GM19467 (cell line): ENCODE measurements around the gene SEZ6.

Experiments used
- ATAC-seq: cut with Tn5 transposase; IDR thresholded peaks from one replicate; pipeline ENCODE4 v1.9.1; 2021; ENCODE audit warnings: mild to moderate bottlenecking, moderate library complexity; ENCODE audit not compliant: unreplicated experiment

SEZ6 gene

DNA sequence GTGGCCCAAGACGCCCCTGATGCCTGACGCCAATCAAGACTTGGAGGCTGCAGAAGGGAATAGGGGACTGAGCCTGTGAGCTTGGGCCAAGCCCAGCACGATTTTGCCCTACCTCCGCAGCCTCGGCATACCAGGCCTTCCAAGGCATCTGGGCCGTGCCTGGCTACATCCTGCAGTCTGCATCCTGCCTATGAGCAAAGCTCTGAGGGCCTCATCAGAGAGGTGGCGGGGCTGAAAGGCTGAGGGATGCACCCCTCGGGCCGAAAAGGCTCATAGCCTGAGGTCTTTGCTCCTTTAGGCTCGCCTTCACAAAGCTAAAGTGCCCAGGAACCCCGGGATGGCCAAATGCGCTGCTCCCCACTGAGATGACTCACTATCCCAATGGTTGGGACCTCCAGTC is 2.5 kb downstream of the SEZ6 start:
- ATAC-seq = no peak

- no peak for ATAC-seq
These were observed 3.0 kb downstream of the SEZ6 start for GRCh38 chr17:29002811-29003210.

DNA sequence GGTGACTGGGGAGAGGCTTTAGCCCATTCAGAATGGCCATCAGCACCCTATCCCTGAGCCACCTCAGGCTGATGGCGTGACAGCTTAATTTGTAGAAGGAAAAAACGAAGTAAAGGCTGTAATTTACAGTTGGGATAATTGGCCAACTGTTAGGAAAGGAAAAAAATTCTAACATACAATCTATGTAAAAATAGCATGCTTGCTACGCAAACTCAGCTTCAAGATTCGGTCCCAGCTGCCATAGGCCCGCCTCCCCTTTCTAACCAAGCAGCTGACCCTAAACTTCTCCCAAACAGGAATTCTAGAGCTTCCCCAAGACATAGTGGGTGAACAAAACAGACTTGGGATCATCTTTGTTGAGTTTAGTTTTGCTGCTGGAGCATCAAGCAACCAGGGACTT is 4.9 kb downstream of the SEZ6 start:
- no peak for ATAC-seq

DNA sequence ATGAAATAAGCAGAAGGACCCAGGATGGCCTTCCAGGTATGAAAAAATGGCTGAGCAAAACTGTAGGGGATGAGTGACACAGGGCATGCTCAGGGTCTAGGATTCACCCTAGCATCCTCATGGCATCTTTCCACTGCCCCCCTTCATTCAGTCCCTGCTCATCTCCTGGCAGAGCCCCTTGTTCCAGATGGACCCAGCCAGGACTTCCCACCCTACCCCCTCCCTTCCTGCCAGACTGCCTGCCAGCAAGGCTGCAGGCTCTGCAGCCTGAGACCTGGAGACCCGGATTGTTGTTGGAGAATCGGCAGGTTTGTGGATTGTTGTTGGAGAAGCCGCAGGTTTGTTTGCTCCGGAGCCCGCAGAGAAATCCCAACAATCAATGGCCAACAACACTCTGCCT is 6.6 kb downstream of the SEZ6 start:
- no peak for ATAC-seq

- ATAC-seq = no peak
These were observed 8.0 kb downstream of the SEZ6 start for GRCh38 chr17:28997806-28998205.

- ATAC-seq = no peak
These were observed 9.2 kb downstream of the SEZ6 start for GRCh38 chr17:28996554-28997096.

- no peak for ATAC-seq
These were observed 12.0 kb downstream of the SEZ6 start for GRCh38 chr17:28993645-28994426.

DNA sequence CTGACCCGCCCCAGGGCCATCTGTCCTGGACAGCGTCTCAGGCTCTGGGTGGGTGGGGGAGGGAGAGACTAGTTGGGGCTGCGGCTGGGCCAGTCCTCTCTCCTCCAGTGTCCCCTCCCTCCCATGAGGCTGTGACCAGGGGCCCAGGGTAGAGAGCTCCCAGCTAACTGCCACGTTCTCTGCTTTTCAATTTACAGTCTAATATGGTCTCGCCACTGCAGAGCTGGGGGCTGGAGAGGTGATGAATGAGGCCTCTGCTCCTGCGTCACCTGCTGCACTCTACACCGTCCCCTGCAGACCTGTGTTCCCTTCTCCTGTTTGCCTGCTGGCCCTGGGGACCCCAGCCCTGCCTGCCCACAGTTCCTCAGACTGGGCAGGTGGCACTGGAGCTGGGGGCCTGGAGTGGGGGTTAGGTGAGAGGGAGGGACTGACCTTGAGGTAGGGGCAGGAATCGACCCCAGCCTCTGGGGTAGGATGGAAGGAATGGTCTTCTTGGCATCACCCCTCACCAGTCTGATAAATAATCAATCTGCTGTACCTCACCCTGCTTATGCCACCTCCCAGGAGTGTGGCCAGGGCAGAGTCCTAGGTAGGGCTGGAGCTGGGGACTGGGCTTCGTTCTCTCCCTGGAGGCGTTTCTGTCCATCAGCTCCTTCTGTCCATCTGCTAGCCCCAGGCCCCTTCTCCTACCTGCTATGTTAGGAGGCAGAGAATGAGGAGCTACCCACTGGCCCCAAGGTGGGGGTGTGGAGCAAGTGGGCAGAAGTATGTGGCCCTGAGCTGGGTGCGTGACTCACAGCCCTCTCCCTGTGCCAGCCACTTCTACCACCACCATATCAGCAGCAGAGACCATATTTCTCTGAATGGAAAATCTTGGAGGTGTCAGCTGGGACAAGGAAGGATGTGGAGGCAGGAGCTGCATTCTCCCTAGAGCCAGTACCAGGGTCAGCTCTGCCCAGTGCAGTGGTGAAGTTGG is 12.9 kb downstream of the SEZ6 start:
- ATAC-seq = no peak

GRCh38 chr17:28992185-28992584 is 13.6 kb downstream of the SEZ6 start:
- no peak for ATAC-seq

DNA sequence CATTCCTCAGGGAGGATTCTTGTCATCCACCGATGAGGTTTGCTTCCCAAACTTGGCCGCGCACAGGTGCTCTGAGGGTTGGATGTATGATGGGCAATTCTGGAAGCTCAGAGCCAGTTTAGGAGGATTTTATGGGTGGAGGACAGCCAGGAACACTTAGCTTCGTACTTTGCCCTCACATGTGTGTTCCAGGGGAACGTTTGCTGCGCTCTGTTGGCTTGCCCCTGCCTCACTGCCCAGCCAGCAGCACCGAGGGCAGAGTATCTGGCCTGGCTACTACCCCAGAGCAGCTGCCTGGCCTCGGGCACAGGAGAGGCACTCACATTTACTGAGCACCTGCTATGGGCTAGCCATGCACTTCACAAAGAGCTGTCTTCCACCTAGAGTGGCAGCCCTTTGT is 14.1 kb downstream of the SEZ6 start:
- no peak for ATAC-seq

DNA sequence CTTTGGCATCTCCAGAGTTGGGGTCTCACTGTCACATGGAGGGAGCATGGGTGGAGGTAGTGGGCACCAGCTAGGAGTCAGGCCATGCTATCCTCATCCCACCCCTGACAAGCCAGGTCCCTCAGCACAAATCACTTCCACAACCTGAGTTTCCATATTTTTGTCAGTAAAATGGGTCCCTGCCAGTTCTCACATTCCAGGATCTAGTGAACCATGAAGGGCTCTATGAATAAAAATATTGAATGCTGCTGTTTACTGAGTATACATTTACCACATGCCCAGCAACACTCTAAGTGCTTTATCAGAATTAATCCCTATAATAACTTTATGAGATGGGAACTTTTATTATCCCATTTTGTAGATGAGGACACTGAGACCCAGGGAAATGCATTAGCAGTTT is 16.8 kb downstream of the SEZ6 start:
- ATAC-seq = no peak

DNA sequence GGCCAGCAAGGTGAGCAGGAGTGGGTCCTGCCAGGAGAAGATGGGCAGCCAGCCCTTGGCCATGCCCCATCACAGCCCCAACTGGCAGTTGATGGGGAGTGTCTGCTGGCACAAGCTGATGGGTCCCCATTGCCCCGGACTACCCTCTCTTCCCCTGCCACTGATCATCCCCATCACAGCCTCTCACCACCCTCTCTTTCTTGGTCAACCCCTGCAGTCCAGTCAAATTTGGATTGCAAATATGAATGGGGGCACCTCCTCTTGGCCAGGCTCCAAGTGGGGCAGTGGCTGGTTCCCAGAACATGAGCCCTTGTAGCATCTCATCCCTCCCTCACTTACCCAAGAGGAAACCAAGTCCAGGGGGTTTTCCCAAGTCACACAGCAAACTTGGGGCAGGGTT is 17.4 kb downstream of the SEZ6 start:
- ATAC-seq = no peak

GRCh38 chr17:28986714-28987655 is 18.8 kb downstream of the SEZ6 start:
- no peak for ATAC-seq

DNA sequence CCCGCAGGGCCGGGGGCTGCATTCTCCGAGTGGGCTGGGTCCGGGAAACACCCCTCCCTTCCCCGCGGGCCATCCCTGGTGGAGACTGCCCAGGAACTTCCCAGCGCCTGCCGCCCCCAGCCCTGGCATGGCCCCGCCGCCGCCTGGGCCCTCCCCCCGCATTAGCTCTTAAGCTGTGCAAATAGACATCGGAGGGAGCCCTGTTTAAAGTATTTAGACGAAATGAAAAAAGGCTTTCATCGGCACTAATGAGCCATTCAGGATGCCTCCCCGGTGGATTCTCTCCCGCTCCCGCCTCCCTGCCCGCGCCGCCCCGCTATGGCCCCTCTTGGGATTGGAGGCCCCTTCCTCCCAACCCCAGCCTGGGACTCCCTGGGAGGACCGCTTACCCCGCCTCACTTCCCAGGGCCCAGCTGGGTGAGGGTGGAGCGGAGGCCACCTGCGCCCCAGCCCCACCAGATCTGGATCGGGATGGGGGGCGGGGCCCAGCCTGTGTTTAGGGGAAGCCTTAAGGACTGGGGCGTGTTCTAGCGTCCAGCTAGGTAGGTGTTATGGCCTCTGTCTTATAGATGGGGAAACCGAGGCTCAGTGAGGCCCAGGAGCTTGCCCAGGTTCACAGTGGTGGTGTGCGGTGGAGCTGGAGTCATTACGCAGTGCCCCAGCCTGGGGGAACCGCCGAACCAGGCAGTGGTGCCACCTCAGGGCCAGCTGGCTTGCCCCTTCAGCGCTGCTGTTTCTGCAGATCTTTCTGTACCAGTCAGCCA is 19.7 kb downstream of the SEZ6 start:
- ATAC-seq = no peak

GRCh38 chr17:28983286-28984230 is 22.3 kb downstream of the SEZ6 start:
- no peak for ATAC-seq

- peak; percentile 72 for ATAC-seq
These were observed 23.6 kb downstream of the SEZ6 start for GRCh38 chr17:28982131-28982793.

GRCh38 chr17:28978356-28978964 is 27.4 kb downstream of the SEZ6 start:
- no peak for ATAC-seq
